B cell (primary cell): ENCODE measurements around the gene TNPO3. TPM values are rescaled to one million over a fixed set of nuclear protein-coding genes. Genes with fewer than 3 reads are reported as not detected.

ENCODE experiments used
- ATAC-seq: fragments of 200-7000 bp; cut with Tn5 transposase; one replicate; pipeline ENCODE4 v1.10.0; 2021; ENCODE audit warnings: low read depth, mild to moderate bottlenecking, moderate number of reproducible peaks, moderate library complexity
- CTCF ChIA-PET: fragments of 350-600 bp; sonication (Branson Sonifier 250); formaldehyde crosslinking; loops from one replicate; lab custom pipeline; 2021; ENCODE audit warnings: antibody characterized with exemption, inconsistent platforms; lab: Charles Lee
- POLR2A ChIA-PET: fragments of 350-600 bp; sonication (Branson Sonifier 250); formaldehyde crosslinking; loops from one replicate; lab custom pipeline; 2021; ENCODE audit warnings: antibody characterized with exemption; lab: Charles Lee
- DNase-seq: peaks from one replicate; pipeline ENCODE4 v3.0.0; 2013
- H2AFZ ChIP-seq: 2 replicates; pipeline ENCODE4 v1.6.1; 2012; ENCODE audit warnings: mild to moderate bottlenecking, low read depth, low read length; ENCODE audit not compliant: insufficient read depth, poor library complexity, severe bottlenecking
- H3K27ac ChIP-seq, 2 donors: 1 replicate in 1 of 2; 2 replicates in 1 of 2; pipeline ENCODE4 v1.5.1; 2012 to 2013; ENCODE audit warnings: low read length in 2 of 2, mild to moderate bottlenecking in 2 of 2, moderate library complexity in 1 of 2
- H3K27me3 ChIP-seq, 4 experiments: fragments of 200-600 bp in 1 of 4; sonication (generic) in 1 of 4; replicated peaks in 1 of 4; 1 replicate in 2 of 4; 2 replicates in 2 of 4; pipeline versions ENCODE4 v1.6.1 to v1.7.0; 2013 to 2016; ENCODE audit warnings: low read length in 3 of 4, mild to moderate bottlenecking in 2 of 4, mixed read lengths in 1 of 4, moderate library complexity in 1 of 4; ENCODE audit not compliant: insufficient read depth in 4 of 4, control insufficient read depth in 3 of 4; ENCODE audit errors: control extremely low read depth in 1 of 4
- H3K36me3 ChIP-seq, 2 experiments: replicated peaks in 1 of 2; 1 replicate in 1 of 2; 2 replicates in 1 of 2; pipeline versions ENCODE4 v1.6.1 to v1.7.1; 2013; ENCODE audit warnings: low read length in 1 of 2; ENCODE audit not compliant: insufficient read depth in 2 of 2, control insufficient read depth in 1 of 2; ENCODE audit errors: control extremely low read depth in 1 of 2, extremely low read depth in 1 of 2
- H3K4me1 ChIP-seq, 2 donors: fragments of 200-600 bp in 1 of 2; sonication (generic) in 1 of 2; 1 replicate in 1 of 2; 2 replicates in 1 of 2; pipeline versions ENCODE4 v1.5.1 to v1.6.1; 2013 to 2017; ENCODE audit warnings: low read length in 2 of 2; ENCODE audit not compliant: control insufficient read depth in 2 of 2, insufficient read depth in 2 of 2
- H3K4me2 ChIP-seq: replicated peaks from 2 replicates; pipeline ENCODE3; 2012; ENCODE audit warnings: mild to moderate bottlenecking, low read depth, low read length; ENCODE audit not compliant: poor library complexity, severe bottlenecking
- H3K4me3 ChIP-seq, 5 experiments: fragments of 200-600 bp in 1 of 5; sonication (generic) in 1 of 5; 1 replicate in 3 of 5; 2 replicates in 2 of 5; pipeline versions ENCODE4 v1.5.1 to v1.7.0; 2011 to 2016; ENCODE audit warnings: low read length in 4 of 5, mild to moderate bottlenecking in 4 of 5, low read depth in 2 of 5, control low read depth in 1 of 5, moderate library complexity in 1 of 5; ENCODE audit not compliant: insufficient read depth in 1 of 5; ENCODE audit errors: control extremely low read depth in 1 of 5, extremely low read depth in 1 of 5
- H3K79me2 ChIP-seq: fragments of 200-600 bp; sonication (generic); one replicate; pipeline ENCODE4 v1.6.0; 2016; ENCODE audit warnings: low read length; ENCODE audit not compliant: control insufficient read depth, insufficient read depth
- H3K9ac ChIP-seq: fragments of 200-600 bp; sonication (generic); 2 replicates; pipeline ENCODE4 v1.6.1; 2017; ENCODE audit warnings: mild to moderate bottlenecking, low read length, moderate library complexity
- H3K9me3 ChIP-seq, 3 donors: one replicate each; pipeline versions ENCODE4 v1.6.1 to v1.7.1; 2013; ENCODE audit warnings: low read length in 2 of 3; ENCODE audit not compliant: control insufficient read depth in 2 of 3, insufficient read depth in 1 of 3; ENCODE audit errors: control extremely low read depth in 1 of 3
- H4K20me1 ChIP-seq: 2 replicates; pipeline ENCODE4 v1.6.0; 2012; ENCODE audit warnings: mild to moderate bottlenecking, low read length; ENCODE audit not compliant: insufficient read depth, control insufficient read depth, poor library complexity, severe bottlenecking
- H3K27ac Mint-ChIP-seq: one replicate; pipeline ENCODE4 v1.8.0; 2021; ENCODE audit warnings: mixed read lengths
- H3K27me3 Mint-ChIP-seq: one replicate; pipeline ENCODE4 v1.8.0; 2021; ENCODE audit warnings: mixed read lengths
- H3K4me1 Mint-ChIP-seq: one replicate; pipeline ENCODE4 v1.8.0; 2021; ENCODE audit warnings: mixed read lengths
- H3K4me3 Mint-ChIP-seq: one replicate; pipeline ENCODE4 v1.8.0; 2021; ENCODE audit warnings: mixed read lengths
- H3K9me3 Mint-ChIP-seq: one replicate; pipeline ENCODE4 v1.8.0; 2022; ENCODE audit warnings: mixed read lengths; ENCODE audit not compliant: insufficient read depth
- EZH2 ChIP-seq: IDR thresholded peaks from 2 replicates; pipeline ENCODE4 v1.6.1; 2012; ENCODE audit warnings: borderline replicate concordance, low read depth, mild to moderate bottlenecking, moderate library complexity, low read length; ENCODE audit not compliant: insufficient read depth, poor library complexity, severe bottlenecking
- WGBS: methylation state at CpG from one replicate; pipeline ENCODE4 v1.1.5; 2013; ENCODE audit warnings: missing lambda C conversion rate; ENCODE audit not compliant: insufficient coverage; 5-methylcytosine and 5-hydroxymethylcytosine counted together
- intact Hi-C: fragments of 100-400 bp; cut with micrococcal nuclease; formaldehyde crosslinking; loops from one replicate; pipeline ENCODE4 v1.10.0; 2022
- polyA plus RNA-seq: library from polyadenylated mRNA; depleted of rRNA; stranded (reverse); fragments of >200 nt; gene quantifications from 2 replicates; pipeline ENCODE4 v1.2.3, GENCODE V29; 2012
- total RNA-seq, 2 donors: library from RNA; stranded (reverse); fragments of 120-200 nt in 1 of 2; gene quantifications; 1 replicate in 1 of 2; 2 replicates in 1 of 2; pipeline versions ENCODE4 v1.2.3 to v1.2.4, GENCODE V29; 2013 to 2022
- TF ChIP-seq, protein P1 (sequence below): fragments of 200-600 bp; IDR thresholded peaks from one replicate; pipeline ENCODE4 v1.8.0; 2022; ENCODE audit warnings: antibody characterized with exemption, mild to moderate bottlenecking

TNPO3 gene
- total and polyA plus RNA-seq, 2 donors (not counting 1 experiment from before 2014, with no cell fraction given), result 19.0 to 48.3 TPM

DNA sequence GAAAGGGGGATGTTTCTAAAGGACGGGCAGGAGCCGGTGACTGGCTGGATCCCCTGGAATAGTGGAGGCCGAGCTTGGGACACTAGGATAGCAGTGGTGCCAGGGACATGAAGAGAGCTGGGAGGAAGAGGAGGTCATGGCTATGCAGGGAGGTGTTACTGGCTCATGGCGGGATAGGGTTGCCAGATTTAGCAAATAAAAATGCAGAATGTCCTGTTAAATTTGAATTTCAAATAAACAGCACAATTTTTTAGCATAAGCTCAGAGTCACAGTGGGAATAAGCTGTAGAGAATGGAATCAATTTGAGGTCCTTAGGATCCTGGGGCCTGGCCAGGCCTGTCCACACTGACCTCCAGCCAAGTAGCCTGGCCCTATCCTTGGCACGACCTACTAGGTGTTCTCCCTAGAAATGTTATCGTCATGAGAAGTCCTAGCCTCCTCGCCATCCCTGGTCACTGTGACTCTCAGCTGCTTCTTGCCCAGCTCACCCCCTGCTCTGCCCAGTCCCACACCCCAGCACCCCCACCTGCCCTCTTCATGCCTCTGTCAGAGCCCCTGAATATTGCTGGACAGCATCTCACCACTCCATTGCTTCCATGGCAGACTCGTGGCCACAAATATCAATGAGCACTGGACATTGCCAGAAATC is 136.8 kb downstream of the TNPO3 start:
- Histone ChIP-seq H3K4me1 (peaks cover 15 to 18% of the 10 kb centered on the region in 2 donors), H2AFZ (no peak overlapping the region), H4K20me1 (no peaks in the 10 kb centered on the region), H3K27me3 (peaks cover 0 to 16% (median 5%) of the 10 kb centered on the region in 4 experiments), H3K79me2 (no peaks in the 10 kb centered on the region), H3K4me3 (no peak overlapping the region), H3K9me3 (no peaks in the 10 kb centered on the region), H3K27ac (no peak overlapping the region), H3K4me2 (no peak overlapping the region), H3K9ac (no peak overlapping the region), H3K36me3 (no peaks in the 10 kb centered on the region)
- H3K4me3 Mint-ChIP-seq, result no peak overlapping the region
- POLR2A ChIA-PET, result no interaction called here
- TF ChIP-seq, protein P1, sequence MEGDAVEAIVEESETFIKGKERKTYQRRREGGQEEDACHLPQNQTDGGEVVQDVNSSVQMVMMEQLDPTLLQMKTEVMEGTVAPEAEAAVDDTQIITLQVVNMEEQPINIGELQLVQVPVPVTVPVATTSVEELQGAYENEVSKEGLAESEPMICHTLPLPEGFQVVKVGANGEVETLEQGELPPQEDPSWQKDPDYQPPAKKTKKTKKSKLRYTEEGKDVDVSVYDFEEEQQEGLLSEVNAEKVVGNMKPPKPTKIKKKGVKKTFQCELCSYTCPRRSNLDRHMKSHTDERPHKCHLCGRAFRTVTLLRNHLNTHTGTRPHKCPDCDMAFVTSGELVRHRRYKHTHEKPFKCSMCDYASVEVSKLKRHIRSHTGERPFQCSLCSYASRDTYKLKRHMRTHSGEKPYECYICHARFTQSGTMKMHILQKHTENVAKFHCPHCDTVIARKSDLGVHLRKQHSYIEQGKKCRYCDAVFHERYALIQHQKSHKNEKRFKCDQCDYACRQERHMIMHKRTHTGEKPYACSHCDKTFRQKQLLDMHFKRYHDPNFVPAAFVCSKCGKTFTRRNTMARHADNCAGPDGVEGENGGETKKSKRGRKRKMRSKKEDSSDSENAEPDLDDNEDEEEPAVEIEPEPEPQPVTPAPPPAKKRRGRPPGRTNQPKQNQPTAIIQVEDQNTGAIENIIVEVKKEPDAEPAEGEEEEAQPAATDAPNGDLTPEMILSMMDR, result no peak
- no peak for TF ChIP-seq EZH2
- WGBS, result 96% methylated on average over 6 of the region's 8 CpGs
- ATAC-seq (no peak), DNase-seq (no peak)
- H3K27me3 Mint-ChIP-seq, result peaks cover 12% of the 10 kb centered on the region
- H3K4me1 Mint-ChIP-seq, result peaks cover 21% of the 10 kb centered on the region
- CTCF ChIA-PET, result interaction anchor here (1.6 kb wide), 1 partner anchor 28 kb away, joined by 4 read pairs; no protein-coding TSS in a partner anchor
- intact Hi-C loops, result no loop called here
- no peaks in the 10 kb centered on the region for H3K9me3 Mint-ChIP-seq
- H3K27ac Mint-ChIP-seq, result no peak overlapping the region

DNA sequence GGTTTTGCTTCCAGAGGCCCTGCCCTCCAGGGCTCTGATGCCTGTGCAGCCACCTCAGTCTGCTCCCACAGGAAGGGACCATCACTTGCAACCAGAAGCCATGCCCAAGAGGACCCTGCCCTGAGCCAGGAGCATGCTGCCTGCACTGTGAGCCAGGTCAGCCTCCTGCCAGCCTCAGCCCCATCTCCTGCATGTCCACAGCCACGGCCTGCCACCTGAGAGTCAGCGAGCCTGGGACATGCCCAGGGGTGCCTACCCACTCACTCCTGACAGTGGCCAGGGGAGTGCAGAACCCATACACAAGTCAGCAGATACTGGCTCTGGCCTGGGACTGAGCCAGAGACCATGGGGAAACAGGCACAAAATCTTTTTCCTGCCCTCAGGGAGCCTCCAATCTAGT is 137.8 kb downstream of the TNPO3 start:
- H3K27ac ChIP-seq, result no peak overlapping the region
- intact Hi-C loops, result no loop called here
- 96% methylated on average over 2 of the region's 2 CpGs for WGBS
- ATAC-seq (no peak), DNase-seq (no peak)
- peaks cover 21% of the 10 kb centered on the region for H3K4me1 Mint-ChIP-seq
- H3K4me3 Mint-ChIP-seq, result peak overlapping the region; percentile 68
- no peaks in the 10 kb centered on the region for H3K79me2 ChIP-seq
- ChIA-PET CTCF (no interaction called here), POLR2A (interaction anchor here (0.7 kb wide), 1 partner anchor 49 kb away, joined by 5 read pairs; no protein-coding TSS in a partner anchor)
- H3K27ac Mint-ChIP-seq, result no peak overlapping the region
- no peaks in the 10 kb centered on the region for H3K9me3 ChIP-seq
- H3K4me3 ChIP-seq, result no peak overlapping the region
- peaks cover 15 to 18% of the 10 kb centered on the region in 2 donors for H3K4me1 ChIP-seq
- TF ChIP-seq EZH2, result no peak
- TF ChIP-seq, protein P1, result no peak
- peaks cover 0 to 16% (median 5%) of the 10 kb centered on the region in 4 experiments for H3K27me3 ChIP-seq
- no peaks in the 10 kb centered on the region for H4K20me1 ChIP-seq
- H3K9me3 Mint-ChIP-seq, result no peaks in the 10 kb centered on the region
- H3K27me3 Mint-ChIP-seq, result peaks cover 11% of the 10 kb centered on the region
- no peak overlapping the region for H3K9ac ChIP-seq
- H3K36me3 ChIP-seq, result no peaks in the 10 kb centered on the region
- no peak overlapping the region for H2AFZ ChIP-seq
- H3K4me2 ChIP-seq, result no peak overlapping the region
